GM19452 (cell line): ENCODE results near the gene ZNF285.
"Not testable (repeated sequence)": the region's sequence is repeated elsewhere in the genome, so short reads cannot be mapped to it uniquely, and the experiment has no call there.

Experiments
- ATAC-seq: cut with Tn5 transposase; IDR thresholded peaks from one replicate; pipeline ENCODE4 v1.9.1; 2021; ENCODE audit not compliant: unreplicated experiment

The ZNF285 gene

GRCh38 chr19:44401139-44402115 is at the start of gene ZNF285:
Gene ZNF285 (minus strand): TSS chr19:44401608. CDS start chr19:44397213, 4,395 bp downstream.
- no peak for ATAC-seq

- no peak for ATAC-seq
Measured at GRCh38 chr19:44447916-44448674, 46.7 kb upstream of the ZNF285 start, which contains the start of gene ZNF229. Gene ZNF229 (minus strand): TSS chr19:44448472. CDS start chr19:44442847, 5,625 bp downstream.

GRCh38 chr19:44438441-44438840 is 37.0 kb upstream of the ZNF285 start:
- ATAC-seq: no peak

- no peak for ATAC-seq
Measured at GRCh38 chr19:44435441-44435840, 34.0 kb upstream of the ZNF285 start.

- ATAC-seq: no peak
Measured at GRCh38 chr19:44430956-44431355, 29.5 kb upstream of the ZNF285 start.

GRCh38 chr19:44415553-44415952 is 14.1 kb upstream of the ZNF285 start:
- not testable (repeated sequence) for ATAC-seq

GRCh38 chr19:44389268-44389667 is 12.1 kb downstream of the ZNF285 start:
- ATAC-seq: not testable (repeated sequence)

- no peak for ATAC-seq
Measured at GRCh38 chr19:44374789-44375188, 26.6 kb downstream of the ZNF285 start.

- ATAC-seq: no peak
Measured at GRCh38 chr19:44371815-44372480, 29.5 kb downstream of the ZNF285 start.

GRCh38 chr19:44367024-44367423 is 34.4 kb downstream of the ZNF285 start:
- no peak for ATAC-seq

GRCh38 chr19:44356383-44357111 is 44.9 kb downstream of the ZNF285 start, which contains the start of gene ZNF112:
Gene ZNF112 (minus strand): TSS chr19:44356680. CDS start chr19:44340539, 16,141 bp downstream.
- ATAC-seq: no peak

GRCh38 chr19:44346556-44346955 is 54.9 kb downstream of the ZNF285 start:
- no peak for ATAC-seq

GRCh38 chr19:44345959-44346358 is 55.4 kb downstream of the ZNF285 start:
- ATAC-seq: no peak

- no peak for ATAC-seq
Measured at GRCh38 chr19:44344255-44344654, 57.2 kb downstream of the ZNF285 start.

GRCh38 chr19:44341794-44342193 is 59.6 kb downstream of the ZNF285 start:
- ATAC-seq: no peak

GRCh38 chr19:44334639-44335038 is 66.8 kb downstream of the ZNF285 start:
- ATAC-seq: not testable (repeated sequence)
